K562 (cell line): Measurements from ENCODE around the gene CCDC88A. TPM values are rescaled to one million over a fixed set of nuclear protein-coding genes. Genes with fewer than 3 reads are reported as not detected.

ENCODE experiments used
- AFF1 ChIP-seq, 2 experiments: fragments of 450-650 bp; IDR thresholded peaks; 2 replicates each; pipeline ENCODE4 v1.6.1; 2018; ENCODE audit warnings: mild to moderate bottlenecking in 2 of 2, low read depth in 1 of 2; ENCODE audit not compliant: partially characterized antibody in 2 of 2
- CCNT2 ChIP-seq: IDR thresholded peaks from 2 replicates; pipeline ENCODE4 v1.6.1; 2011; ENCODE audit warnings: borderline replicate concordance, low read depth, mild to moderate bottlenecking, moderate library complexity, mixed read lengths, low read length; ENCODE audit not compliant: insufficient read length; ENCODE audit errors: extremely low read depth
- DNMT1 ChIP-seq: fragments of 450-650 bp; IDR thresholded peaks from 2 replicates; pipeline ENCODE4 v1.6.1; 2016; ENCODE audit warnings: antibody characterized with exemption, mild to moderate bottlenecking
- FIP1L1 ChIP-seq: fragments of 200-400 bp; formaldehyde crosslinking; IDR thresholded peaks from 2 replicates; pipeline ENCODE4 v1.6.1; 2018; ENCODE audit warnings: mild to moderate bottlenecking, low read depth, low read length; ENCODE audit not compliant: poor library complexity, severe bottlenecking
- HDAC2 ChIP-seq: fragments of 450-650 bp; IDR thresholded peaks from 2 replicates; pipeline ENCODE4 v1.6.1; 2016; ENCODE audit warnings: mild to moderate bottlenecking
- HNRNPUL1 ChIP-seq: fragments of 200-400 bp; formaldehyde crosslinking; IDR thresholded peaks from 2 replicates; pipeline ENCODE4 v1.6.1; 2017; ENCODE audit warnings: low read length
- HSF4 ChIP-seq: fragments of 250-450 bp; sonication (Bioruptor Pico); IDR thresholded peaks from 2 replicates; pipeline ENCODE4 v2.1.2; 2022; ENCODE audit warnings: mild to moderate bottlenecking, moderate library complexity, borderline replicate concordance
- PHB ChIP-seq: fragments of 250-450 bp; sonication (Bioruptor Pico); IDR thresholded peaks from 2 replicates; pipeline ENCODE4 v1.5.0; 2021
- POLR3A ChIP-seq: IDR thresholded peaks from 2 replicates; pipeline ENCODE4 v1.6.1; 2011; ENCODE audit warnings: borderline replicate concordance, mild to moderate bottlenecking, moderate library complexity; ENCODE audit not compliant: insufficient read length, insufficient read depth; ENCODE audit errors: extremely low read depth
- PYGO2 ChIP-seq: fragments of 450-650 bp; IDR thresholded peaks from 2 replicates; pipeline ENCODE4 v1.6.1; 2016; ENCODE audit warnings: mild to moderate bottlenecking, missing genetic modification characterization, moderate library complexity, missing compliant biosample characterization
- SMAD2 ChIP-seq: fragments of 150-350 bp; IDR thresholded peaks from 2 replicates; pipeline ENCODE4 v1.6.1; 2014; ENCODE audit warnings: low read depth, mild to moderate bottlenecking, low read length
- SREBF2 ChIP-seq: sonication (generic); formaldehyde crosslinking; IDR thresholded peaks from 2 replicates; pipeline ENCODE4 v1.4.0; 2020; ENCODE audit warnings: mild to moderate bottlenecking, missing genetic modification reagents
- STAT5A ChIP-seq: IDR thresholded peaks from 2 replicates; pipeline ENCODE4 v1.6.1; 2012; ENCODE audit warnings: low read length, inconsistent platforms, borderline replicate concordance
- TRIM24 ChIP-seq, 2 experiments: fragments of 450-650 bp; IDR thresholded peaks; 2 replicates each; pipeline ENCODE4 v1.6.1; 2016
- ZNF133 ChIP-seq: fragments of 250-450 bp; sonication (Bioruptor Pico); IDR thresholded peaks from 2 replicates; pipeline ENCODE4 v1.4.0; 2020; ENCODE audit warnings: mild to moderate bottlenecking
- ZNF311 ChIP-seq: fragments of 250-450 bp; sonication (Bioruptor Pico); IDR thresholded peaks from 2 replicates; pipeline ENCODE4 v1.4.0; 2020; ENCODE audit warnings: mild to moderate bottlenecking, moderate library complexity
- ZNF316 ChIP-seq: fragments of 450-650 bp; IDR thresholded peaks from 2 replicates; pipeline ENCODE4 v1.6.1; 2016
- ZNF398 ChIP-seq: fragments of 250-450 bp; sonication (Bioruptor Pico); IDR thresholded peaks from 2 replicates; pipeline ENCODE4 v1.8.0; 2021; ENCODE audit warnings: moderate library complexity, mild to moderate bottlenecking, inconsistent platforms
- ZNF77 ChIP-seq: fragments of 250-450 bp; sonication (Bioruptor Pico); IDR thresholded peaks from 2 replicates; pipeline ENCODE4 v1.5.0; 2020
- polyA plus RNA-seq, 8 experiments: library from polyadenylated mRNA; depleted of rRNA in 4 of 8; stranded (reverse) in 5 of 8; unstranded in 3 of 8; fragments of >200 nt; fragmentation: Nextera tagmentation in 2 of 8; fragmentation: Illumina TruSeq in 1 of 8; extraction: Ambion mirVana in 2 of 8; extraction: Trizol in 1 of 8; gene quantifications; 2 replicates each; pipeline versions ENCODE4 v1.2.1 to v1.2.3, GENCODE V29; 2011 to 2014; ENCODE audit warnings: inconsistent platforms in 1 of 8, missing spikeins in 1 of 8
- total RNA-seq, 7 experiments: library from RNA; depleted of rRNA in 6 of 7; stranded (reverse); fragments of >200 nt in 6 of 7; fragmentation: Illumina TruSeq in 2 of 7; extraction: Trizol in 2 of 7; gene quantifications; 2 replicates each; pipeline versions ENCODE4 v1.2.1 to v1.2.3, GENCODE V29; 2011 to 2021; ENCODE audit warnings: low replicate concordance in 1 of 7
- TF ChIP-seq, protein P1 (sequence below): fragments of 250-450 bp; sonication (Bioruptor Pico); IDR thresholded peaks from 2 replicates; pipeline ENCODE4 v1.5.1; 2021; ENCODE audit warnings: mild to moderate bottlenecking
- TF ChIP-seq, protein P2 (sequence below): fragments of 250-450 bp; sonication (Bioruptor Pico); IDR thresholded peaks from 2 replicates; pipeline ENCODE4 v1.4.0; 2020; ENCODE audit warnings: mild to moderate bottlenecking, moderate library complexity

Gene CCDC88A
- total and polyA plus RNA-seq, 9 of the 15 experiments (the other 6 are each of a cell fraction or from before 2014, with no cell fraction given): 29.3 to 102 (median 55.6) TPM

DNA sequence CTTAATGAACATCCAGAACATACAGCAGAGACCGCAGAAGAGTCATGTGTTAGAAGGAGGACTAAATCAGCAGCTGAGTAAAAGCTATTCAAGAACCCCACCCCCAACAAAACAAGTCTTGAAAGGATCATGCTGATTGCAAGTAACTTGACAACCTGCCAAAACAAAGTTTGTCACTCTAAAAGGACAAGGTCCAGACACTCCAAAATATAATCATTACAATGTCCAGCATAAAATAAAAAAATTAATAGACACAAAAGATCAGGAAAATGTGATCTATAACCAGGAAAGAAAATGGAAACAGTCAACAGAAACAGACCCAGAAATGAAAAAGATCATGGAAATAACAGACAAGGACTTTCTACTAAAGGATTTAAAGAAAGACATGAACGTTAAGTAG, 28.5 kb downstream of the CCDC88A start (continued):
- peak; percentile 56 to 98 for TF ChIP-seq AFF1 (IDR thresholded peaks at IDR 0.05; ENCODE audit: low read depth in 1 of 2, partially characterized antibody in 2 of 2)
- TF ChIP-seq POLR3A: no peak
- no peak for TF ChIP-seq DNMT1
- TF ChIP-seq FIP1L1: no peak
- no peak for TF ChIP-seq ZNF398 (CRISPR knock-in tag)
- TF ChIP-seq ZNF133 (CRISPR knock-in tag): no peak
- no peak for TF ChIP-seq HDAC2
- TF ChIP-seq STAT5A: no peak; the same call in 1 of the 2 replicates
- TF ChIP-seq, protein P1, sequence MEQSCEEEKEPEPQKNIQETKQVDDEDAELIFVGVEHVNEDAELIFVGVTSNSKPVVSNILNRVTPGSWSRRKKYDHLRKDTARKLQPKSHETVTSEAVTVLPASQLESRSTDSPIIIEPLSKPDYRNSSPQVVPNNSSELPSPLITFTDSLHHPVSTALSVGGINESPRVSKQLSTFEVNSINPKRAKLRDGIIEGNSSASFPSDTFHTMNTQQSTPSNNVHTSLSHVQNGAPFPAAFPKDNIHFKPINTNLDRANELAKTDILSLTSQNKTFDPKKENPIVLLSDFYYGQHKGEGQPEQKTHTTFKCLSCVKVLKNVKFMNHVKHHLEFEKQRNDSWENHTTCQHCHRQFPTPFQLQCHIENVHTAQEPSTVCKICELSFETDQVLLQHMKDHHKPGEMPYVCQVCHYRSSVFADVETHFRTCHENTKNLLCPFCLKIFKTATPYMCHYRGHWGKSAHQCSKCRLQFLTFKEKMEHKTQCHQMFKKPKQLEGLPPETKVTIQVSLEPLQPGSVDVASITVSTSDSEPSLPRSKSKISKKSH (CRISPR knock-in tag): no peak
- TF ChIP-seq ZNF311 (CRISPR knock-in tag): no peak
- no peak for TF ChIP-seq ZNF316
- no peak for TF ChIP-seq SMAD2
- no peak for TF ChIP-seq ZNF77
- no peak for TF ChIP-seq SREBF2 (CRISPR knock-in tag)
- TF ChIP-seq TRIM24 (IDR thresholded peaks at IDR 0.05): peak; percentile 48 to 59; a peak in 2 of 4 replicates
- no peak for TF ChIP-seq HNRNPUL1
- TF ChIP-seq, protein P2, sequence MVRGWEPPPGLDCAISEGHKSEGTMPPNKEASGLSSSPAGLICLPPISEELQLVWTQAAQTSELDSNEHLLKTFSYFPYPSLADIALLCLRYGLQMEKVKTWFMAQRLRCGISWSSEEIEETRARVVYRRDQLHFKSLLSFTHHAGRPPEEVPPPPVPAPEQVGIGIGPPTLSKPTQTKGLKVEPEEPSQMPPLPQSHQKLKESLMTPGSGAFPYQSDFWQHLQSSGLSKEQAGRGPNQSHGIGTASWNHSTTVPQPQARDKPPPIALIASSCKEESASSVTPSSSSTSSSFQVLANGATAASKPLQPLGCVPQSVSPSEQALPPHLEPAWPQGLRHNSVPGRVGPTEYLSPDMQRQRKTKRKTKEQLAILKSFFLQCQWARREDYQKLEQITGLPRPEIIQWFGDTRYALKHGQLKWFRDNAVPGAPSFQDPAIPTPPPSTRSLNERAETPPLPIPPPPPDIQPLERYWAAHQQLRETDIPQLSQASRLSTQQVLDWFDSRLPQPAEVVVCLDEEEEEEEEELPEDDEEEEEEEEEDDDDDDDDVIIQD (CRISPR knock-in tag): no peak
- TF ChIP-seq CCNT2: no peak
- TF ChIP-seq HSF4 (CRISPR knock-in tag): no peak
- no peak for TF ChIP-seq PHB
- no peak for TF ChIP-seq PYGO2 (tag)
